NCI-H748 (cell line): Measurements from ENCODE around the gene TMEM63C.
"Not testable (repeated sequence)": the region's sequence is repeated elsewhere in the genome, so short reads cannot be mapped to it uniquely, and the experiment has no call there.

Source experiments
- DNase-seq: peaks from one replicate; lab custom pipeline; 2025; ENCODE audit not compliant: unreplicated experiment; lab: John Stamatoyannopoulos, UW

Gene TMEM63C

GRCh38 chr14:77275041-77275580 is 93.5 kb downstream of the TMEM63C start:
- DNase-seq, result no peak

- DNase-seq, result no peak
These were observed 94.0 kb downstream of the TMEM63C start for GRCh38 chr14:77275601-77276017.

DNA sequence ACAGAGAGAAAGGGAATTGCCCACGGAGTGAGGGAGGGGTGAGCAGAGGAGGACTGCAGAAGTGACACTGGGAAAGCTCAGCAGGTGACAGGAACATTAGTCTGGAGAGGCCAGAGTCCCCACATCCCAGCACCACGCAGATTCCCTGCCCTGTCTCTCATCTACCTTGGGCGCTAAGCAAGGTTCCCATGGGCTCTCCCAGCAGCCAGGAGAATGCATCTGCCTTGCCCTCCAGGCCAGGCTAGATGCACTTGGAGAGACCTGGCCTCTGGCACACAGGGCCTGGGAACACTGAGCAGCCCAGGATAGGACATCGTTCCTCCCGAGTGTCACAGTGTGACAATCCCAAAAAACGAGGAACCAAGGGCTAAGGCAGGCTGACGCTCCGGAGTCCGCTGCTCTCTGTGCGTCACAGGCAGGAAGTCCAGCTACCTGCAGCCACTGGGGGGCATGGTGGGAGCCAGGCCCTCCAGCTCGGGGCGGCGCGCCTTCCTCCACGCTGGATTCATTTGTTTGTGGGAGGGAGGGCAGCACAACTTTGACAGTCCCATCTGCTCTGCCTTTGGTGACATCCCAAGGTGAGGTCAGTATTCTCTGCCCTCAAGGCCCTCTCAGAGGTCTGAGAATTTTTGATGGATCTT is 94.8 kb downstream of the TMEM63C start:
- DNase-seq, result no peak

- DNase-seq, result no peak
These were observed 95.4 kb downstream of the TMEM63C start for GRCh38 chr14:77276959-77277358.

DNA sequence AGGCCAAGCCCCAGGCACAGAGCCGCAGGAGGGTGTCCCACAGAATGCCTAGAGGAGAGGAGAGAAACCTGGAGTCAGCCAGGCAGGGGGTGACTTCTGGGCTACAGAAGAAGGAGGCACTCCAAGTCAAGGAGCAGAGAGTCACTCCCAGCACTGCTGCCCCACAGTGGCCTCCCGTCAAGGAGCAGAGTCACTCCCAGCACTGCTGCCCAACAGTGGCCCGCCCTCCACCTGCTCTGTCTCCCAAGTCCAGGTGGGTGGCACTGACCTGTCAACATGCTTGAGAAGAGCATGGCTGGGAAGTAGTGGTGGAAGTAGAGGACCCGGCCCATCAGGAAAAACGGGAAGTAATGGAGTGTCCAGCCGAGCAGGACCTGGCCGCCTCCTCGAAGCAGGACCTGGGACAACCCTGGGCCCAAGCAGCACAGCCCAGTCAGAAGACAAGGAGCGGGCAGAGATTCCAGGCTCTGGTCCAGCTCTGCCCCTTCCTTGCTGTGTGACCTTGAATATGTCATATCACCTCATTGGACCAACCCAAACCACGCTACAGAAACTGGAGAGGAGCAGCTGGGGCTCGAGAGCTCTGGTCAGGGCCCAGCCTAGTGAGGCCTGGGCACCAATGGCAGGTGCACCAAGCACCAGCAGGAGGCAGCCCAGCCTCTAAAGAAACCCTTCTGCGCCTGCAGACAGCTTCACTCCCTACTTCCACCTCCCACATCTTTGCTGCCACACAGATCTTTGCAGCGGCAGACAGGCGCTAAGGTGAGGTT is 97.0 kb downstream of the TMEM63C start:
- DNase-seq, result no peak

GRCh38 chr14:77279719-77280118 is 98.1 kb downstream of the TMEM63C start:
- no peak for DNase-seq

DNA sequence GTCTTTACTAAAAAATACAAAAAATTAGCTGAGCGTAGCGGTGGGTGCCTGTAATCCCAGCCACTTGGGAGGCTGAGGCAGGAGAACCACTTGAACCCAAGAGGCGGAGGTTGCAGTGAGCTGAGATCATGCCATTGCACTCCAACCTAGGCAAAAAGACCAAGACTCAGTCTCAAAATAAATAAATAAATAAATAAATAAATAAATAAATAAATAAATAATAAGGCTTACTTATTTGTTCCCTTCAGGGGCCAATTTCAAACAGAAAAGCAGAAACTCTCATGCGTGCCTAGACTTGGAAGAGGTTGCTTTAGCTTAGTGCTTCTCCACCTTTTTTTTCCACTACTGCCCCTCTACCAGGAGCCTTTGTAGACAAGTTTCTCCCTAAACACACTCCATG is 99.3 kb downstream of the TMEM63C start:
- not testable (repeated sequence) for DNase-seq

DNA sequence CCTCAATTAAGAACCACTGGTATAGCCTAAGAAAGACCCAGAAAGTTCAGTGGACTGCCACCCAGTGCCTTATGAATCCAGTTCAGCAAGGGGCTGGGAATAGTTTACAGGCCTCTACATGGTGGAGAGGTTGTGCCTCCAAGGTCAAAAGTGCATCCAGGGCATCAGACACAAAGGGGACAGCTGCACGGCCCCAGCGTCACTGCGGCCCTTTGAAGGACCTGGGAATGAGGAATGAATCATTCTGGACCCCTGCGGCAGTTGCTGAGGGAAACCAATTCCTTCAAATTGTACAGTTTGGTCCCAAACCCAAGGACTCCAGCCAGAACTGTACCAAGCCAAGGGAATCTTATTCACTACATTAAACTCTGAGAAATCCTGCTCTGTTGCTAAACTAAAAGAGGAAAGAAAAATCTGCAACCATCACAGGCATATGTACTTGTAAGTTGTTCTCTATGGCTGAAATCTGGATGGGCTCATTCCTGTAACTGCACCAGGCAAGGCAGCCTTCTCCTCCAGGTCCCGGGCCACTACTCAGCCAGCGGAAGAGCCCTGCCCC is 100.3 kb downstream of the TMEM63C start:
- no peak for DNase-seq

- DNase-seq, result no peak
These were observed 102.5 kb downstream of the TMEM63C start for GRCh38 chr14:77284066-77284465.

DNA sequence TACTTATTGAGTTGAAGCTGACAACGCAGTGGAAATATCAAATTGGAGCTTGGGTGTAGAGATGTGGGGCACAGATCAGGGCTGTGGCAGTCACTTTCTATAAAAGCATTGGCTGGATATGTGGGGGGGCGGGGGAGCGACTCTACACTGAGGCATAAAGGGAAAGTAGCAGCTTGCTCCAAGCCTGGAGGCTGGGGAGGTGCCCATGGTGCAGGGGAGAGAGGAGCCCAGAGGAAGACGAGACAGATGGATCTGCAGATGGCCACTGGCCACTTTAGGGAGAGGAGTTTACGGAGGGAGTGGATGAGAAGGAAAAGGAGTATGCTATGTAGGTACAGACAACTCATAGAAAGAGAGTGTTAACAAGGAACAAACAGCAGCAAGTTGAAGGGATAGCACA is 102.9 kb downstream of the TMEM63C start:
- DNase-seq, result no peak

DNA sequence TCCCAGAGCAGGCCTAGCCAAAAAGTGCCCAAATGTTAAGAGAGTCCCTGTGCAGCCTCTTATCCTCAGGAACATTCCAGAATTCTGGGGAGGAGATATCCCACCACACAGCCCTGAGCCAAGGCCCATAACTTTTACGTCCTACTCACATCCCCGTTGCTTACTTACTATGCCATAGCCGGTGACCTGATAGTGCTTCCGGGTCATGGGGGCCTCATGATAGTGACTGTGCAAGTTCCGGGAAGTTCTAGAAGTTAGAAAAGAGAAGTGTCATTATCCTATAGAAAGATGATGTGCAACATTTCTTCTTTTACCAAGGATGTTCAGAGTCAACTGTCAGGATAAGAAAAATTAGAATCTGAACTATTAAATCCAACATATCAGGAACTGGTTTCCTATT is 105.0 kb downstream of the TMEM63C start:
- no peak for DNase-seq

GRCh38 chr14:77290705-77291104 is 109.1 kb downstream of the TMEM63C start:
- no peak for DNase-seq

DNA sequence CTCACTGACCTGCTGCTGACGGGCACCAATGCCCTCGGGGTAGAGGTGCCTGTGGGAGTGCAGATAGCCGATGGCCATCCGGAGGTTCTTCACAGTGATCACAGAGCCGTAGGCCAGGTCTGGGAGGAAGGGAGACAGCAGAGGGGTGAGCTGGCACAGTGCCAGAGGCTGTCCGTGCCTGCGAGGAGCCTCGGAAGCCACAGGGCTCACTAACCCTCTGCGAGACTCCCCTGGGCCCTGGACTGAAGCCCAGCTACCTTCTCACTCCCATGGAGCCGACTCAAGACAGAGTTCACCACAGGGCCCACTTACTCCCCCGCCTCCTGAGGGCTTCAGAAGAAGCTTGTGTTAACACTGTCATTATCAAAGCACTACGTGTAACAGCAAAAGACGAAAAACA is 114.6 kb downstream of the TMEM63C start:
- no peak for DNase-seq

DNA sequence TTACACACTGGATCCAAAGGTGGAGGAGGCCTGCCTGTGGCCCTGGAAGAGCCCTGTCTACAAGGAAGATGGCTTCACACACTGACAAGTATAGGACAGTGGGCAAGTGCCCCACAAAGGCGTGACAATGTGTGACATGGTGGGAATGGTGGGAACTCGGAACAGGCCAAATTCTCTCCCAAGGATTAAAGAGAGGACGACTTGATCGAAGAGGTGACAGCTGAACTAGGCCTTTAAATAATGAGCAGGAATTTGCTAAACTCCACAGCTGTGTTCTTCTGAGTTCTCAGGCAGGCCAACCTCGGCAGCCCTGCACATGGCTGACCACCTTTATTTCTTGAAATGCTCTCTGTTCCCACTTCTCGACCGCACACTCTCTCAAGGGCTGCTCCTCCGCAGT is 115.3 kb downstream of the TMEM63C start:
- DNase-seq, result no peak

- no peak for DNase-seq
These were observed 118.2 kb downstream of the TMEM63C start for GRCh38 chr14:77299771-77300170.

- peak; percentile 48 for DNase-seq
These were observed 119.5 kb downstream of the TMEM63C start for GRCh38 chr14:77301103-77301502.

GRCh38 chr14:77302926-77303325 is 121.3 kb downstream of the TMEM63C start:
- DNase-seq, result no peak

DNA sequence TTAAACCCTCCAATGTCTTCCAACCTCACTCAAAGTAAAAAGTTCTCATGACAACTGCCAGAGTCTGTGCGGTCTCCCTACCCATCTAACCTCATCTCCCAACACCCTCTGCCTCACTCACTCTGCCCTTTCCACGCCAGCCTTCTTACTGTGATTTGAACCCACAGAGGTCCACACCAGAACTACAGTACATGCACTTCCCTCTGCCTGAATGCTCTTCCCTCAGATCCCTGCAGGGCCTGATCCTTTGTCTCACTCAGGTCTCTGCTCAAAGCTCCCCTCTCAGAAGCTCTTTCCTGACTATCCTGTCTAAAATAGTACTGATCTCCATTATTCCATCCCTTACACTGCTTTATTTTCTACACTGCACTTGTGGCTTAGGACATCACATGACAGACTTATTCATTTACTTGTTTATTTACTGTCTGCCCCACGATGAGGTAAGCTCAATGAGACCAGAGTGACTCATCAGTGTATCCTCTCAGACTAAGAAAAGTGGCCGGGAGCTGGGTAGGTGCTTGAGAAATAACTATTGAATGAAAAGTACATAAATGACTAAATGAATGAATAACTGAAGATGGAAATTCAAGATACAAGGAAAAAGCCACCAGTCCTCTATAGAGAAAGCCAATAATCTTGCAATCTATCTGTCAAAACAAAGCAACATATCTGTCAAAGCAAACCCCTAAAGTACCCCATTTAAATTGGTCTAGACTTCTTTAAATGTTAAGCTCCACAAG is 122.0 kb downstream of the TMEM63C start:
- DNase-seq, result no peak

- DNase-seq, result no peak
These were observed 124.1 kb downstream of the TMEM63C start for GRCh38 chr14:77305696-77306095.

GRCh38 chr14:77306416-77306815 is 124.8 kb downstream of the TMEM63C start:
- no peak for DNase-seq

DNA sequence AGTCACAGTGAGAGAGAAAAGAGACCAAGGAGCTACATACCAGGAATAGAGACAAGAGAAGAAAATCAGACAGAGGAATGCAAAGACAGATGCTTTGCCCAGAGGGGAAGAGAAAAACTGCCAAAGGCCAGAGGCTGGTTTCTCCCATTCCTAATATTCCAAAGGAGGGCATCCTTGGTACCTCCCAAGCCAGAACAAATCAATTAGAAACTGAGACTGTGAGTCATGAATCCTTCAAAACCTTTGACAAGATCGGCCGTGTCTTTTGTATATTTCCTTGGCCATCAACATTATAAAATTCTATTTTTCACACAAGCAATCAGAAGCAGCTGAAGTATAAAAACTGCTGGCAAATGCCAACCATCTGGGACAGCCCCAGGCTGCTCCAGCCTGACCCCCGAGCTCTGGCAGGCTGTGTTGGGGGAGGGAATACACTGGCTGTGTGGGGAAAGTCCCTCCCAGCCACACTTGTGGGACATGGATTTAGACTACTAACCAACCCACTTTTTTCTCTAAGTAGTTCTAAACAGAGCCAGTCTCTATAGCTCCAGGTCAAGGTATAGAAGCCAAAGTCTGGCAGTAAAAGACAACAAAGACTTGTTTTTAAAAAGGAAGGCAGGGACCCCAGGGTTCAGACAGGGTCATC is 125.4 kb downstream of the TMEM63C start:
- DNase-seq, result no peak
